AG09319 (cell line): ENCODE data around the gene MRPL38.
A peak's percentile ranks its signal among the peaks of the same experiment; 100 is the strongest.

Experiments used
- DNase-seq: peaks from one replicate; pipeline ENCODE4 v3.0.0-alpha.2; 2010; ENCODE audit warnings: low read depth; ENCODE audit errors: extremely low read depth
- TF ChIP-seq, protein P1 (sequence below): IDR thresholded peaks from 2 replicates; pipeline ENCODE4 v1.5.1; 2011; ENCODE audit warnings: low read depth, mild to moderate bottlenecking, inconsistent platforms, low read length, moderate library complexity

The MRPL38 gene

DNA sequence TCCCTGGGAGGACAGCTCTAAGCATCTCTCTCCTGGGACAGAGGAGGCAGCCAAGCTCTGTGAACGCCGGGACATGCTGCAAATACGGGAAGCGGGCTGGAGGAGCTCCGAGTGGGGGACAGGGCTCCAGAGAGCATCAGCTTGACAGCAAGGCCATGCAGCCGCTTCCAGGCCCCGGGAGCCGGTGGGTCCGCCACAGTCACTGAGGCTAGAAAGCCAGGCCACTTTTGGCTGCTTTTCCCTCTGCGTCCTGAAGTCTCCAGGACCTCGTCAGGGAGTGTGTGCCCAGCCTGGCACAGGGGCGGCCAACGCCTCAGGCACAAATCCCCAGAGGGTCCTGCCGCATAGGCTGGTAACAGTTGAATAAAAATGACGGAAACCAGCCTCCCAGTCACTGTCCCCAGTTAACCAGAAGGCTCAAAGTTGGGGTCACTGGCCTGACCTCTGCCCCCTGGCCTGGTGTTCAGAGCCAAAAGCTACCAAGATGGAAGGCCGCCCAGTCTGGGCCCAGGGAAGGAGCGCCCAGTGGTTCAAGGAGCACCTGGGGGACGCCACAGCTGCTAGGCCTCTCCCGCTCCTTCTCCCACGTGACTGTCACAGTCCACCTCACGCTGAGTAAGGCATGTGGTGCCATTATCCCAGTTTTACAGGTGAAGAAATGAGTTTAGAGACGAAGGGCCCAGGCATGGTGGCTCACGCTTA lies 4.8 kb downstream of the MRPL38 start:
- TF ChIP-seq, protein P1, sequence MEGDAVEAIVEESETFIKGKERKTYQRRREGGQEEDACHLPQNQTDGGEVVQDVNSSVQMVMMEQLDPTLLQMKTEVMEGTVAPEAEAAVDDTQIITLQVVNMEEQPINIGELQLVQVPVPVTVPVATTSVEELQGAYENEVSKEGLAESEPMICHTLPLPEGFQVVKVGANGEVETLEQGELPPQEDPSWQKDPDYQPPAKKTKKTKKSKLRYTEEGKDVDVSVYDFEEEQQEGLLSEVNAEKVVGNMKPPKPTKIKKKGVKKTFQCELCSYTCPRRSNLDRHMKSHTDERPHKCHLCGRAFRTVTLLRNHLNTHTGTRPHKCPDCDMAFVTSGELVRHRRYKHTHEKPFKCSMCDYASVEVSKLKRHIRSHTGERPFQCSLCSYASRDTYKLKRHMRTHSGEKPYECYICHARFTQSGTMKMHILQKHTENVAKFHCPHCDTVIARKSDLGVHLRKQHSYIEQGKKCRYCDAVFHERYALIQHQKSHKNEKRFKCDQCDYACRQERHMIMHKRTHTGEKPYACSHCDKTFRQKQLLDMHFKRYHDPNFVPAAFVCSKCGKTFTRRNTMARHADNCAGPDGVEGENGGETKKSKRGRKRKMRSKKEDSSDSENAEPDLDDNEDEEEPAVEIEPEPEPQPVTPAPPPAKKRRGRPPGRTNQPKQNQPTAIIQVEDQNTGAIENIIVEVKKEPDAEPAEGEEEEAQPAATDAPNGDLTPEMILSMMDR, result no peak
- no peak for DNase-seq

DNA sequence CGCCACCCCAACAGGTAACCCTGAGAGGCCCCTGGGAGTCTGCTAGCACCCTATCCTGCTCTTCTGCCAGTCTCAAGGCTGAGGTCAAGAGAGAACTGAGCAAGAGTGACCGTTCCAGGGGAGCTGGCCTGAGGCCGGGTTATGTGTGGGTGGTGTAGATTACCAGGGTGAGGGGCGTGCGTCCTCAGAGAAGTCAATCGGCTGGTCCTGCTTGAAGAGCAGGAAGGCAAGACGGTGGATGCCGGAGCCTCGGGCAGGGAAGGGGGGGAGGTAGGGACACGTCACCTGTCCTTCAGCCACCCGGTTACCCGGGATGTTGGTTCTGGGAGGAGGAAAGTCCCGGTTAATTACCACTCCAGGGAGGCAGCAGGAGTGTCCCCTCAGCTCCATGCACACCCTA lies 5.3 kb downstream of the MRPL38 start:
- TF ChIP-seq, protein P1, result no peak
- DNase-seq, result no peak

DNA sequence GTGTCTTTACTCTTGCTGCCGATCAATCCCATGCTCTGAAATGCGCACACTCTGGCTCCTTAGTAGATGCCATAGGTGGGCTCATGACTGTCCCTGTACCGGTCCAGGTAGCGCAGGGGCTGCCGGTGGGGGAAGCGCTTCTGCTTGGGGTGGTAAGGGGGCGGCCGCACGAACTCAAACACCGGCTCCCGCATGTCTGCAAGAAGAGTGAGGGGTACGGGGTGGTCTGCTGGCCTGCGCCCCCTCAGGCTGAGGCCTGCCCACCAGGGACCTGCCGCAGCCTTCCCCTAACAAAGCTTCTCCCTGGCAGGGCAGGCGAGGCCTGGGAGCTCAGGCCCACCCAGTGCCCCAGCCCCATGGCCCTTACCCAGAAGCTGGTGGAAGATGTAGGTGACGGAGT lies 5.9 kb downstream of the MRPL38 start:
- TF ChIP-seq, protein P1, result no peak
- DNase-seq, result no peak

DNA sequence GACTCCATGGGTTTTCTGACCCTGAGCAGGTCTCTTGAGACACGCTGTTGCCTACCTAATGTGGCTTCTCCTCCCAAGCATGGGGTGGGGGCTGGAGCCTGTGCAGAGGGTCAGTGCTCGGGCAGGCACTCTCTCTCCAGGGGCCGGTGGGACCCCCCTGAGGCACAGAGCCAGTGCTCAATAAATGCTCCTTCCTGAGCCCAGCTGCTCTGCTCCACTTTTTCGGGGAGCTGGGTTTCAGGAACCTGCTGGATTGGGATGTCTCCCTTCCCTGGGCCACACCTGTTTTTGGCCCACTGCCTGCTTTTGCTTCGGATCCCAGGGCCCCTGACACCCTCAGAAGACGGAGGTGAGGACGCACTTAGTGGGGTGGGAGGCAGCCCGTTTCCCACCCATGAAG lies 6.6 kb downstream of the MRPL38 start:
- TF ChIP-seq, protein P1, result no peak
- no peak for DNase-seq

DNA sequence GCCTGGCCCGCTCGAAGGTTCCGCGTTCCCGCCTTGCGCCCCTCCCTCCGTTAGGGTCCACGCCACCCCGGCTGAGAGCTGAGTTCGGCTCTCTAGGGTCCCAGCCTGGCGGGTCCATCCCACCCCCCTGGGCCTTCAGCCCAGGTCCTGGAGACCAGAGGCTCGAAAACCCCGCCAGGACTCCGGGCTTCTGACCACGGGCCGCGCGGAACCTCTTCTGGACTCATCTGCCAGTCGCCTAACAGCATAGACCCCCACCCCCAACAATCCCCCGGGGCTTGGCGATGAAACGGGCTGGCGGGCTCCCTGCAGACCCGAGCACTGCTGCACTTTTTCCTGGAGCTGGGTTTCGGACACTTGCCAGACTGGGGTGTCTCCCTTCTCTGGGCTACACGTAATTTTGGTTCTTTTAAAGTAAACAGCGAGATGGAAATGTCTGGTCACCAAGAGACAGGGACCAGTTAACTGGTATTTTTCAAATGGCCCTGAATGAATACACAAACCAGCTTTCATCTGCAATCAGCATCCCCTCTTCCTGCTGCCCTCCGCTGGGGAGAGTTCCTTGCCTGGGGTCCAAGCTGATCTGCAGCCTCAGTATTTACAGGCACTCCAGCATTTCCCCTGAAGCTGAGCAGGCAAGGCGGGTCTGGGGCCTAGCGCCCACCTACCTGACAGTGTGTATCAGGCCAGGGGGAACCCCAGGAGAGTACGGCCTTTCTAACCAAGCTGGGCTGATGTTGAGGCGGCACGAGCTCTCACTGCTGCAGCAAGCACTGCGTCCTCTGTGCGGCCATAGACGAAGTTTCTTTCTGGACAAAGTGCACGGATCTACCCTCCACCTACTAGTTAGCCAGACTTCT lies 7.3 kb downstream of the MRPL38 start:
- TF ChIP-seq, protein P1, result no peak
- DNase-seq, result no peak

DNA sequence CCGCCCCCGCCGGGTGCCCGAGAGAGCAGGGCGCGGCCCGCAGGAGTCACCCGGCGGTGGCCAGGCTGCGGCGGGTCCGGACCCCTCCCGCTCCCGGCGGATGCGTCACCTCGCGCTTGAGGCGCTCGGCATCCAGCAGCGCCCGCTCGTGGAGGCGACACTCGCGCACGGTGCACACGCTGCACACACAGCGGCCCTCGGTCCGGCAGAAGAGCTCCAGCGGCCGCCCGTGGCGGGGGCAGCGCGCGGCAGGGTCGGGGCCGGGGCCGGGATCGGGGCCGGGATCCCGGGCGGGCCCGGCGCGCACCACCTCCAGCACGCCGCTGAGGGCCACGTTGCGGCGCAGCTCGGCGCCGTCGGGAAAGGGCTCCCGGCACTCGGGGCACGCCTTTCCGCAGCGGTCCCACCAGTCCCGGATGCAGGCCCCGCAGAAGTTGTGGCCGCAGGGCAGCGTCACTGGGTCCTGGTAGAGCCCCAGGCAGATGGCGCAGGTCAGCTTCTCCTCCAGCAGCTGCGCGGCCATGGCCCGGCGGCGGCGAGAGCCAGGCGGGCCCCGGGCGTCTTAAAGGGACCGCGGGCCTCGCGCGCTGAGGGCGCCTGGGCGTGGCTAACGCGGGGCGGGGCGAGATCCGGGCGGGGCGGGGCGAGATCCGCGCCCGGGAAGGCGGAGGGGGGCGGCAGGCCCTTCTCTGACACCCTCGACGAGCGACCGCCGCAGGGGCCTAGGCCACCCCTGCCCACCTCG lies 8.1 kb downstream of the MRPL38 start, which contains the start of gene TRIM65:
TRIM65 (minus strand) TSS at position 537 of the 745 bp plus-strand sequence; CDS start at position 523, 14 bp downstream.
- TF ChIP-seq, protein P1, result peak; percentile 34
- peak; percentile 46 for DNase-seq
